OCI-LY1 (cell line): ENCODE measurements around the gene PIK3C2G.

Experiments
- CTCF ChIP-seq: fragments of 200-600 bp; sonication (generic), shearing (Covaris generic); IDR thresholded peaks from 2 replicates; pipeline ENCODE4 v1.5.1; 2017; ENCODE audit warnings: mild to moderate bottlenecking, antibody characterized with exemption, low read length, moderate library complexity, mixed read lengths
- EZH2 ChIP-seq: fragments of 200-600 bp; sonication (generic), shearing (Covaris generic); IDR thresholded peaks from 2 replicates; pipeline ENCODE4 v1.8.0; 2017; ENCODE audit warnings: borderline replicate concordance, mixed run types, mild to moderate bottlenecking, antibody characterized with exemption, low read length, moderate library complexity, mixed read lengths

- TF ChIP-seq CTCF: no peak
- no peak for TF ChIP-seq EZH2
Measured at GRCh38 chr12:18676141-18676540, 414.8 kb downstream of the PIK3C2G start.
